TTC549 (cell line): Measurements from ENCODE around the gene NRDC.
A peak's percentile ranks its signal among the peaks of the same experiment; 100 is the strongest.
"Not testable (repeated sequence)": the region's sequence is repeated elsewhere in the genome, so short reads cannot be mapped to it uniquely, and the experiment has no call there.

Experiments used
- FAIRE-seq: peaks from 2 replicates; lab custom pipeline; 2012; peaks lifted over from hg19 to GRCh38; lab: Jason Lieb, UNC

The NRDC gene

DNA sequence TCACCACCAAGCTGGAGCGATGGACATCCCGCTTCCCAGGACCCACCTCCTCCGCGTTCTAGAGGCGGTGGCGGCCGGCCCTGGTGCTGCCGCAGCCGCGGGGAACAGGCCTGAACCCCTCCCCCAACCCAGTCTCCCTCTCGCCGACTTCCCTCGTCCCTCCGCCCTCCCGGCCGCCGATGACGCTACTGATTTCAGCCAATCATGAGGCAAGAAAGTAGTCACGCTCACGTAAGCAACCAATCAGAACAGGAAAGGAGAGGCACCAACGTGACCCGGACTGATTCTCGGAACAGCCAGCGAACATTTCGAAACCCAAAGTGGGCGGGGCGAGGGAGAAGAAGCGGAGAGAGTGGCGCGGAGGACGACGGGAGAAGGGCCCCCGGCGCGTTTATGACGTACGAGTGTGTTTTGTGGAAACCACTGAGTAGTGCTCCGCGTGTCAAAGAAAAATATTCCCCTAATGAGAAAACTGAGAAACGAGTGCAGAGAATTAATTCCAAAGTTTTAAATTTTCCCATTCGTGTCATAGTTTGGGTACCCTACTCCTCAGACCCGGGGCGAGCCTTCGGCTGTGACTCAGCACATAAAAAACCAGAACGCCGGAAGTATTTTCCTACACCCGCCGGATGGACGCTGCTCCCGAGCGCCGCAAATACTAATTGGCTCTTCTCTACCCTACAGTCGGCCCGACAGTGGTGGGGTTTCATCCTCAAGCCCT, at the start of gene NRDC:
Gene NRDC (minus strand): TSS at position 112 of the 721 bp plus-strand sequence. CDS start 112 bp downstream, outside the sequence.
- peak; percentile 98 for FAIRE-seq

- FAIRE-seq: no peak
These were observed 48.5 kb upstream of the NRDC start for GRCh38 chr1:51927029-51927428.

- peak; percentile 13 for FAIRE-seq
These were observed 47.8 kb upstream of the NRDC start for GRCh38 chr1:51926171-51926812.

- no peak for FAIRE-seq
These were observed 45.9 kb upstream of the NRDC start for GRCh38 chr1:51924455-51924854.

DNA sequence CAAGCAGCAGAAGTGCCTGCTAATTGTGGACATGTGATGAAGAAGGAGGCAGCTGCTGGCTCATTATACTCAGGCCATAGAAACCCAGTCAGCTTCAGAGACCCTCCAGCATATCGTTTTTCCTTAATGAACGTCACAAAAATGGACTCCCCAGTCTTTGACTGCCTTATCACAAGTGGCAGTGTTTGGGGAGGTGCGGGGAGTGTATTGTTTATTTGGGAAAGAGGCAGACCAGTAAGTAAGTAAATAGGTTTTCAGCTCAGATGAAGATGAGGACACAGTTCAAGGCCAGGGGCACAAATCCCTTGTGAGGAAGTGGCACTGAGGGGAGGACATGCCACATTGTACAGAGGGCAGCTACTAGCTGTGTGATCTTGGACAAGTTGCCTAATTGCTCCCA, 43.5 kb upstream of the NRDC start:
- FAIRE-seq: no peak

GRCh38 chr1:51920130-51920529, 41.6 kb upstream of the NRDC start:
- no peak for FAIRE-seq

DNA sequence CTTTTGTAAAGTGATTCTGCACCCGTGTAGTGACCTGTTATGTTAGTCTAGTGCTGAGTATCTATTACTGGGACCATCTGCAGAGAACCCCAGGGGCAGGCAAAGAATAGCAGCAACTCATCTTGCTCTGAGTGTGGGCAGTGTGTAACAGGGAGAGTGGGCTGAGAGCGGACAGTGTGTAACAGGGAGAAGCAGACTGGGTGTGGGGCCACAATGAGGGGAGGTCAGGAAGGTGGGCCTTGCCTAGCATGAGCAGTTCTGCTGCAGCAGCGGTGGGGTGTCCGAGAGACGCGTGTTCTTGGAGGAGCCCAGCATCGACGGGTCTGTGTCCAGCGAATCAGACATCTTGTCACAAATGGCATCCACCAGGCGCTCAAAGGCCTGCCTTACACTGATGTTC, 41.2 kb upstream of the NRDC start:
- no peak for FAIRE-seq

DNA sequence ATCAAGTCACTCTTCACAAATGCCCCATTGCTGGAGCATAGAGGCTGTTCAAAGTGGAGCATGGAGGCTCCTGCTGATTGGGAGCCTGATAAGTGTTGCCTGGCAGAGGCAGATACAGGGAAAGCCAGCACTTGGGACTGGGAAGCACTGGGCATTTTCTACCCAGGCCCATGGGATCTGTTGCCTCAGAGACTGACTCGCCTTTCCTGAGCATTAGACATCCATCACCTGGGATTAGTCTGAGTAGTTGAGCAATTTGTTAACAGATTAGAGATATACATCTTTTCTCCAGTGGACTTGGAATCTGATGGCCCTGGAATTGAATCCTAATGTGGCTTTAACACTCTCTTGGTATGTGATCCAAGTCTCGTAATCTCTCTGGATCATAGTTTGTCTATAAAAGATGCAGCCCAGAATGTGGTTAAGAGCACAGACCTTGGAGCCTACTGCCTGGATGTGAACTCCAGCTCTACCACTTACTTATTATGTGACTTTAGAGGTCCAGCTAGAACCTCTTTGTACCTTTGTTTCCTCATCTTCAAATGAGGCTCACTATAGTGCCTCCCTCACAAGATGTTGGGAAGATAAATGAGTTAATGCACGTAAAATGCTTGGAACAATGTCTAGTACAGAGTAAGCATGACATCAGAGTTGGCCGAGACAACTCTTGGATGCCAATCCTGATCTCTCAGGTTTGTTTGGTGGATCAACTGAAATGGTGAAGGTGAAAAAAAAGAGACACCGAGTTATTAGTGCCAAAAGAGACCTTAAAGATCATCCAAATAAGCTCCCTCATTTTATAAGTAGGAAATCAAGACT, 38.3 kb upstream of the NRDC start:
- FAIRE-seq: no peak

GRCh38 chr1:51915951-51916350, 37.4 kb upstream of the NRDC start:
- FAIRE-seq: no peak

GRCh38 chr1:51912881-51913280, 34.4 kb upstream of the NRDC start:
- no peak for FAIRE-seq

DNA sequence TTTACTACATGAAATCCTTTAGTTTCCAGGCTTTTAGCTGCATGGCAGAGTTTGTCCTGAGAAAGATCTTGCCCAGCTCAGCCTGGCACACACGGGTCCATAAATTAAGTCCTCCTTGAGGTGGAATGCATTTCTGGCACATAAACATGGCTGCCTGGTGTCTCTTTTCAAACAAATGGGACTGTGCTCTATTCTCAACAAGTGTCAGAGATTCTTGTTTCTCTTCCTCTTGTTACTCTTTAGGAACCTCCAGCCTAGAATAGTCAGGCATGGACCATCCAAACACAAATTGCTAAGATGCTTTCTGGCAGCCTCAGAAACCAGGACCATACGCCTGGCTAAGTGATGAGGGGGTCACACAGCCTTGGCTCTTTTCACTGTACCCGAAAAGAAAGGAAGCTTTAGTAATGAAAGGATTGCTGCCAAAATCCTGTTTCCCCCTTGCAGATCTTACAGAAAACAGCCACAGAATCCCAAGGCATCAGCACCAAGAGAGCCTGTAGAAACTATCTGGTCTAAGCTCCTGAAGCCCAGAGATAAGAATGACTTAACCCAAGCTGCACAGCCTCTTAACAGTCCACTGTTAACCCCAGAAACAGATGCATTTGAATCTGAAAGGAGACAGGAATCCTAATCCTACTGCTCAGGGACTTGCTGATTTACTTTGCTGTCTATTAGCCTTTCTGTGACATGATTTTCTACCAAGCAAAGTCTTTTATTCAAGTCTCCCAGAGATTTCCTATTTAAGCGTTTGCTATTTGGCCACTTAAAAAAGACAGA, 31.9 kb upstream of the NRDC start:
- FAIRE-seq: no peak

- no peak for FAIRE-seq
These were observed 30.0 kb upstream of the NRDC start for GRCh38 chr1:51908499-51908898.

GRCh38 chr1:51907079-51907702, 28.7 kb upstream of the NRDC start:
- FAIRE-seq: no peak

GRCh38 chr1:51906306-51907078, 28.0 kb upstream of the NRDC start:
- no peak for FAIRE-seq

- no peak for FAIRE-seq
These were observed 23.9 kb upstream of the NRDC start for GRCh38 chr1:51902456-51902855.

GRCh38 chr1:51901151-51901550, 22.6 kb upstream of the NRDC start:
- no peak for FAIRE-seq

GRCh38 chr1:51899022-51899421, 20.5 kb upstream of the NRDC start:
- no peak for FAIRE-seq

- no peak for FAIRE-seq
These were observed 19.7 kb upstream of the NRDC start for GRCh38 chr1:51898090-51898734.

DNA sequence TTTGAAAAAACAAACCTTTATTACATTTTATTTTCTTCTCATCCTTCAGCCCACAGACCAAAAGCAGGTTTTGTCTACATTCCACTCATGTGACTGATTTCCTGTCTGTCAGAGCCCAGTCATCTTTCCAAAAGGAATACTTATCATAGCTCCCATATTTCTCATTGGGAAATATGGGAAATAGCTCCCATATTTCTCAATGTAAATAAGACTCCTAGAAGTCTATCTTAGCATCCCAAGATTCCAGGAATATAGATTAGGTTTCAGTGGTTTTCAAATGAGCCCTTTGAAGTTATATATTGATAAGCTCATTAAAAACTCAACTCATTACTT, 19.1 kb upstream of the NRDC start:
- FAIRE-seq: no peak

- FAIRE-seq: not testable (repeated sequence)
These were observed 16.2 kb upstream of the NRDC start for GRCh38 chr1:51894748-51895147.

DNA sequence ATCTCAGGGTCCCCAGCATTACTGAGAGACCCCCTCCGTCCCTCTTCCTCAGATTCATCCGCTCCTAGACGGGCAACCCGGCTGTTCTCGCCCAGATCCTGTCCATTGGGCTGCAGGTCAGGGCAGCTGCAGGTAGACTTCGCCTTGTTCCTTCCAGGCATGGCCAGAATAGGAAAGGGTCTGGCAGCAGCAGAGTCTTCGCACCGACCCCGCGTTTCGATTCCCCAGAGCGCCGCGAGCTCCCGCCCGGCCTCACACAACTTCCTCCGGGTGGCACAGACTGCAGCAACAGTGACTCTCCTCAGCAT, 265 bp downstream of the NRDC start:
- no peak for FAIRE-seq
